GM19463 (cell line): ENCODE measurements around the gene USO1.
A peak's percentile ranks its signal among the peaks of the same experiment; 100 is the strongest.
"Not testable (repeated sequence)": the region's sequence is repeated elsewhere in the genome, so short reads cannot be mapped to it uniquely, and the experiment has no call there.

ENCODE experiments used
- ATAC-seq: cut with Tn5 transposase; IDR thresholded peaks from one replicate; pipeline ENCODE4 v1.9.1; 2021; ENCODE audit warnings: mild to moderate bottlenecking, moderate library complexity; ENCODE audit not compliant: unreplicated experiment

USO1 gene

DNA sequence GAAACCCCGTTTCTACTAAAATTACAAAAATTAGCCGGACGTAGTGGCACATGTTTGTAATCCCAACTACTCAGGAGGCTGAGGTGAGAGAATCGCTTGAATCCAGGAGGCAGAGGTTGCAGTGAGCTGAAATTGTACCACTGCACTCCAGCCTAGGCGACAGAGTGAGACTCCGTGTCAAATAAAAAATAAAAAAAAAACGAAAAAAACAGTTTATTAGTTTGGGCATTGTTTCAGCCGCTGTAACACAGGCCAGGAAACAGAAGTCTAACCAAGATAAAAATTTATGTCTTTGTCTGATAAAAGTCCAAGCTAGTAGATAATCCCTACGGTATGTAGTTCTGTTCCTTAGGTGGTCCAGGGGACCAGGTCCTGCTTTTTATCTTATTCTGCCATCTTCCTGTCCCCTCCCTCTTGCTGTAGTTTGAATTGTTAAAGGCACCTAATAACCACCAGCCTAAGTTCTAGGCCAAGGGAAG lies 21.4 kb downstream of the USO1 start:
- no peak for ATAC-seq

DNA sequence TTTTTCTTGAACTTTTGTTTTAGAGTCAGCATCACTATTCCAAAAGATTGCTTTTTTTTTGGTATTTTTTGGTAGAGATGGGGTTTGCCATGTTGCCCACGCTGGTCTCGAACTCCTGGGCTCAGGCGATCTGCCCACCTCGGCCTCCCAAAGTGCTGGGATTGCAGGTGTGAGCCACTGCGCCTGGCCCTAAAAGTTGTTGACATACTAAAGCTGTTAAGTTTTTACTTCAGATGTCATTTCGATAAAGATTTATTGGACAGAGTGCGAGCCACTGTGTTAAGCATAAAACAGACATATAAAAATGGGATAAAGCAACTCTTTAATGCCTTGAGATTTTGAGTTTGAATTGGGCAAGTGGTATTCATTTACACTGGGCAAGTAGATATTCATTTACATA lies 28.3 kb downstream of the USO1 start:
- ATAC-seq: no peak

DNA sequence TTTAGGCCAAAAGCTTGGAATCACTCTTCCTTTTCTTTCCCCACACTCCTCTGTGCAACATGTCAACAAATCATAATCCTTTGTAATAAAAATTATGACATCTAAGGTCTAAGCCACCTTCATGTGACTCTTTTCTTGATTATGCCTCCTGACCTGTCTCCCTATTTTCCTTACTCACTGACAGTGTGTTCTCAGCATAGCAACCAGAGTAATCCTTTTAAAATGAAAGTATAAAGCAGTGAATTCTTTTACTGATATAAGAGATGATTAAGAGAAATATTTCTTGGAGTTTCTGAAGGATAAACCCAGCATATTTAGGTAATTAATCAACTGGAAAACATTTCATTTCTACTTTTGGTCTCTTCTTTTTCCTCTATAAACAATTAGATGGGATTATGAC lies 44.7 kb downstream of the USO1 start:
- ATAC-seq: no peak

DNA sequence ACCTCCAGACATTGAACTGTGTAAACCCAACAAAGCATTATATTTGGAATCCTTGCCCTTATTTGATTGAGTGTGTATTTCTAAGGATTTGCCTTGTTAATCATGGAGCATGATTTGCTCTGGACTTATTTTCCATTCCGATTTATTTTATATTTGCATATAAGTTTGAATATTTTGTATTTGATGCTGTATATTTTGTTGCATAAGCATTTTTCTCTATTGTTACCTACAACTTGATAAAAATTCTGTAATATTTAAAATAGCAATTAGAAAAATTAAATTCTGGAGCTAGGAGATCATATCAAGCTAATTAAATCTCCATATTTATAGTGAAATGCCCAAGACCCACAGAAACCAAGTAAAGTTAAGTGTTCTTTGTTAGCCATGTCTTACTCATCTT lies 47.2 kb downstream of the USO1 start:
- ATAC-seq: no peak

DNA sequence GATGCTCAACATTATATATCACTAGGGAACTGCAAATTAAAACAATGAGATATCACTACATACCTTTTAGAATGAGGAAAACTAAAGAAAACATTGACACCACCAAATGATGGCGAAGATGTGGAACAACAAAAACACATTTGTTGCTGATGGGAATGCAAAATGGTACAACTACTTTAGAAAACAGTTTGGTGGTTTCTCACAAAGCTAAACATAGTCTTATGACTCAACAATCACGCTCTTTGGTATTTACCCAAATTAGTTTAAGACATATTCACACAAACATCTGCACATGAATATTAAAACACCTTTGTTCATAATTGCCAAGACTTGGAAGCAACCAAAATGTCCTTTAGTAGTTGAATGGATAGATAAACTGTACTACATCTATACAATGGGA lies 53.2 kb downstream of the USO1 start:
- ATAC-seq: no peak

DNA sequence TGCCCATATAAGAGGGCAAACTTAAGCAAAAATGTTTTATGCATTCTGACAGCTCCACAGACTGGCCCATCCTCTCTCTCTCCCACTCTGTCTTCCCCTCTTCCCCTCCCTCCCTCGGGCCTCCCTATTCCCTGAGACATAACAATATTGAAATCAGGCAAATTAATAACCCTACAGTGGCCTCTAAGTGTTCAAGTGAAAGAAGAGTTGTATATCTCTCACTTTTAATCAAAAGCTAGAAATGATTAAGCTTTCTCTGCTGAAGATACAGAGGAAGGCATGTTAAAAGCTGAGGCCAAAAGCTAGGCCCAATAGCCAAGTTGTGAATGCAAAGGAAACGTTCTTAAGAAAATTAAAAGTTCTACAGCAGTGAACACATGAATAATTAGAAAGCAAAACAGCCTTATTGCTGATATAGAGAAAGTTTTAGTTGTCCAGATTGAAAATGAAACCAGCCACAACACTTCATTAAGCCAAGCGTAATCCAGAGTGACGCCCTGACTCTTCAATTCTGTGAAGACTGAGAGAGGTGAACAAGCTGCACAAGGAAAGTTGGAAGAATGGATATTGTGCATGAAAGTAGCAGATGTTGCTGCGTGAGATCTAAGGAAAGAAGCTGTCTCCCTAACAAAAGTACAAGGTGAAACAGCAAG lies 54.9 kb downstream of the USO1 start:
- peak; percentile 50 for ATAC-seq

DNA sequence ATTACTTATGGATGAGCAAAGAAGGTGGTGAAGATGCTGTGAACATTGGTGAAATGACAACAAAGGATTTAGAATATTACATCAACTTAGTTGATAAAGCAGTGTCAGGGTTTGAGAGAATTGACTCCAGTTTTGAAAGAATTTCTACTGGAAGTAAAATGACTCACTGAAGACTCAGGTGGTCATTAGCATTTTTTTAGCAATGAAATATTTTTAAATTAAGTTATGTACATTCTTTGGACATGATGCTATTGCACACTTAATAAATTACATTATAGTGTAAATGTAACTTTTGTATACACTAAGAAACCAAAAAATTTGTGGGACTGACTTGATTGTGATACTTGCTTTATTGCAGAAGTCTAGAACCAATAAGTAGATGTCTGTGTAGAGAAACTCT lies 56.9 kb downstream of the USO1 start:
- no peak for ATAC-seq

DNA sequence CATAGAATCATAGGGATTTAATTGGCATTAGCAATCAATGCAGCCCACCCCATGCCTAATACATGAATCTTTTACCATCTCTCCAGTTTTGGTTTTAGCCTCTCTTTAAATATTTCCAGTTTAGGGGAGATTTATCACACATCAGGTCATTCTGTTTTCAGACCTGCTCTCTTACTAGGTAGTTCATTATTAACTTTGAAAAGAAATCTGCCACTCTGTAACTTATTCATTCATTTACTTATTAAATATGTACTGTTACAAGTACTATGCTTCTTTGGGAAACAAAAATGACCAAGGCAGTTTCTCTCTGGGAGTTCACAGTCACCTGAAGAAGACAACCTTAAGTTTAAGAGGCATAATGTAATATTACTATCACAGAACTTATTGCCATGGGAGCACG lies 62.1 kb downstream of the USO1 start:
- ATAC-seq: peak; percentile 69

DNA sequence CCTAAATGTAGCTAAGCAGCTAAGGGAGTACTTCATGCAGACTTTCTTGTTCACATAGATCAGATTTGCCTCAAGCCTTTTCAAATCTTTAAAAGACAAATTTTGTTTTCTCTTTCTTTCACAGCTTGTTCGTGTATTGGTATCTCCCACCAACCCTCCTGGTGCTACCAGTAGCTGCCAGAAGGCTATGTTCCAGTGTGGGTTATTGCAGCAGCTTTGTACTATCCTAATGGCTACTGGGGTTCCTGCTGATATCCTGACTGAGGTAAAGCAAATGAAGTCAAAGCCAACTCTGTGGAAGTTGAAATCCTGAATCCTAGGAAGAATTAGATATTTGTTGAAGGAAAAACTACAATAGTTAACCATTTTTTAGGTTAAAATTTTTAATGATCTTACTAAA lies 62.6 kb downstream of the USO1 start:
- peak; percentile 33 for ATAC-seq

DNA sequence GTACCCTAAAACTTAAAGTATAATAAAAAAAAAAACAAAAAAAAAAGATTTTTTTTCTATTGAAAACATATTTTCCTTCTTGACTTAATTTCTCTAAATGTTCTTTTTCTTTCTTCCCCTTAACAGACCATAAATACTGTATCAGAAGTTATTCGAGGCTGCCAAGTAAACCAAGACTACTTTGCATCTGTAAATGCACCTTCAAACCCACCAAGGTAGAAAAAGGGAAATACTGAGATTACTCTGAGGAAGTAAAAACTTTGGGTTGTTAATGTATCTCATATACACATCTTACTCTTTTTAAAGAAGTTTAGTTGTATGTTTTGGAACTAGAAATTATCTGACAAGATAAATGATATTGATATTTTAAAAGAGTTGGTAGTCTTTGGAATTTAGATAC lies 65.6 kb downstream of the USO1 start:
- no peak for ATAC-seq

DNA sequence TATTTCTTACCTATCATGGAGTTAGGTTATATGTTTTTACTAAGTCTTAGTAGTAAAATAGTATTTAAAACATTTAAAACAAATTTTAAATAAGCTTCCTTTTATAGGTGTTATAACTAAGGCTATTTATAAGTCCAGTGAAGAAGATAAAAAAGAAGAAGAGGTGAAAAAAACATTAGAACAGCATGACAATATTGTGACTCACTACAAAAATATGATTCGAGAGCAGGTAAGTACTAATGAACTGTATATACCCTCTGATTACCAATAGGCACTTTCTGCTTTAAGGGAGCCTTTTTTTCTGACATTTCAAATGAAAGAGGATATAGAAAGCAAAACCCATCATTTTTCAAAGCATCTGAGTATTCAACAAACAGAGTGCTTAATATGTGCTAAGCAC lies 76.6 kb downstream of the USO1 start:
- no peak for ATAC-seq

DNA sequence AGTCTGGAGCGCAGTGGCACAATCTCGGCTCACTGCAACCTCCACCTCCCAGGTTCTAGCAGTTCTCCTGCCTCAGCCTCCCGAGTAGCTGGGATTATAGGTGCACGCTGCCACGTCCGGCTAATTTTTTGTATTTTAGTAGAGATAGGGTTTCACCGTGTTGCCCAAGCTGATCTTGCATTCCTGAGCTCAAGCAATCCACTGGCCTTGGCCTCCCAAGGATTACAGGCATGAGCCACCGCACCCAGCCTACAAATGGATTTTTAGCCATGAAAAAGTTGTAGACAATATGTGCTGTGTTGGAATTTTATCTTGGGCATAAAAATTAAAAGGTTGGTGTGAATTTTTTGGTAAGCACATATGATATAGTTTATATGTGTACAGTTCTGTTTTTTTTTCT lies 81.7 kb downstream of the USO1 start:
- not testable (repeated sequence) for ATAC-seq

DNA sequence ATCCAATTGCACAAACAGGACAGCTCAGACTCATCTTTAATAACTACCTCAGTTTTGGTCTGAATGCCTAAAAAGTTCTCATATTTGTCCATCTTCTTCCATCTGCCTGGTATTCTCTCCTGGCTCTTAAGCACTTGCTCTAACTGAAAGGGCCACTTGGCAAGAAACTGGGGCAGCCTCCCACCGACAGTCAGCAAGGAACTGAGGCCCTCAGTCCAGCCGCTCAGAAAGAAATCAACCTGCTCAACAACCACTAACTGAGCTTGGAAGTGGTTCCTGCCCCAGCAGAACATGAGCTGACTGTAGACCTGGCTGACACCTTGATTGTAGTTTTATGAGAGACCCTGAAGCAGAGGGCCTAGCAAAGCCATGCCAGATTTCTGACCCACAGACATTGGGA lies 93.5 kb downstream of the USO1 start:
- no peak for ATAC-seq

DNA sequence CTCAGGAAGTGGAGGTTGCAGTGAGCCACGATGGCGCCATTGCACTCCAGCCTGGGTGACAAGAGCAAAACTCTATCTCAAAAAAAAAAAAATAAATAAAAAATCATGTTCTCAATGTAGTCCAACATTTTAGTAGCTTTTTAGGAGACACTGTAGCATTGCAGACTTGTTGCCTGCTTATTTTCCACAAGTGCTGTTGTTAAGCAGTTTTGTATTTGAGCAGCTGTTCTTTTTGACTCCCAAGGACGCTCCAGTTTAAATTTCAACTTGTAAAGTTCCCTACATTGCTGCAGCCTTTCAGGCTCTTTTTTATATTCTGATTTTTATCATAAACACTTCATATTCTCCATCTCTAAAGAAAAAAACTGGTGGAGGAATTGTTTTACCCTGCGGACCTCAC lies 94.7 kb downstream of the USO1 start:
- ATAC-seq: no peak

DNA sequence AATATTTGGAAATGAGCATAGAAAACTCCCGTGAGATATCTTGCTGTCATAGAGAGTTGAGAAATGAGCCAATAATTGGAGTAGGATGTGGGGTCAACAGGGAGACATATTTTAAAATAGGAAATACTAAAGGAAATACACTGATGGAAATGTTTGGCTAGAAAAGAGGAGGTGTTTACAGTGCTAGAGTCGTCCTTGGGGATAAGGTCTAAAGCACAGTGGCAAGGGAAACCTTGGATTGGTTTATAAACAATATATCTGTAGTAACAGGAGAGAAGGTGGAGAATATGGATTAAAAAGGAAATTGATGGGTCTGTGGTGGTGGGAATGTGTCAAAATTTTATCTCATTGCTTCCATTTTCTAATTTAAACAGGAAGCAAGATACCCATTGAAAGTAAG lies 95.8 kb downstream of the USO1 start:
- ATAC-seq: no peak

DNA sequence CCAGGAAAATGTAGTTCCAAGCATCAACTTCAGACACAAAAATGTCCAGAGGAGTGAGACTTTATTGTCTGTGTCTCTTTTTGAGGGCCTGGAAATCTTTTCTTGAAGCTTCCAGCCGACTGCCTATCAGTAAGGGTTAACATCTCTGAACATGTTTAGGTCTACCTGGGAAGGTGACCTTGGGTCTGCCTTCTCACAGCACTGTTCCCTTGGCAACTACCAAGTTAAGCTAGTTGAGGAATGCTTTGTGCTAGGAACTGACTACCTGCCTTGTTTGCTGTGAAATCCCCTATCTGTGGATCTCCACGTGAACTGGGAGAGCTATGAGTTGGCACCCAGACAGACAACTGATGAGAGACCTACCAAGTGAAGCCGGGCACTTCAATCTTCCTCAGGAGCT lies 96.3 kb downstream of the USO1 start:
- ATAC-seq: no peak

DNA sequence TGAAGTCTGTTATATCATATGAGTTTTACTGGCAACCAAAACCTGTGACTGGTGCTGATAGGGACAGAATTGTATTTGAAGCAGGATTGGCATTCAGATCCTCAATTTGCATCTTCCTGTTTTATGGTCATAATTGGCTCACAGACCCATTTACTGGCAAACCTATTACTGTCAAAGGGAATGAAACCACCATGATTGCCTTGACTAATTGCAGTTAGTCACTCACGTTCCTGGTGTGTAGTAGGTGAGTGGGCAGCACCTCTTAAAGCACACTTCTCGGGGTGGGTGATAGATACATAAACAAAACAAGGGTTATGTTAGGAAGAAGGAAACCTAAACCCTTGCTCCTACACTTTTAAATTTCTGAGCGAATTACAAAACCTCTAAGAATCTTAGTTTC lies 96.8 kb downstream of the USO1 start:
- ATAC-seq: no peak

DNA sequence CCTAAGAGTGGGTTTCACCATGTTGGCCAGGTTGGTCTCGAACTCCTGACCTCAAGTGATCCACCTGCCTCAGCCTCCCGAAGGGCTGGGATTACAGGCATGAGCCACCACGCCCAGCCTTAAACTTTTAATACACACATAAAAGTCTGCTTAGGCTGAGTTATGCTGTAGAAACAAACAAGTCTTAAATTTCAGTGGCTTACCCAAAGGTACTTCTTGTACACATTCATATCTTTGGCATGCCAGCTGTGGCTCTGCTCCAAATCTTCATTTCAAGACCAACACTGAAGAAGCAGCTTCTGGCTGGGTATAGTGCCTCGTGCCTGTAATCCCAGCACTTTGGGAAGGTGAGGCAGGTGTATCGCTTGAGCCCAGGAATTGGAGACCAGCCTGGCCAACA lies 97.6 kb downstream of the USO1 start:
- no peak for ATAC-seq

DNA sequence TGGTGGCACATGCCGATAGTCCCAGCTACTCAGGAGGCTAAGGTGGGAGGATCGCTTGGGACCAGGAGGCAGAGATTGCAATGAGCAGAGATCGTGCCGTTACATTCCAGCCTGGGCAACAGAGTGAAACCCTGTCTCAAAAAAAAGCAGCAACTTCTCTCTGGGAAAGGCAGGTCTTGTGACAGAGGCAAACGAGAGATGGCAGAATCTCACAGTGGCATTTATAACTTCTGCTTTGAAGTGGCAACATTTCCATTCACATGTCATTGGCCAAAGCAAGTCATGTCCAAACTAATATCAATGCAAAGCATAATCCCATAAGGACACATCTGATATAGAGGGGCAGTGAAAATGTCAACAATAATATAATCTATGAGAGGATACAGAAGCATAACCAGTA lies 98.0 kb downstream of the USO1 start:
- no peak for ATAC-seq

DNA sequence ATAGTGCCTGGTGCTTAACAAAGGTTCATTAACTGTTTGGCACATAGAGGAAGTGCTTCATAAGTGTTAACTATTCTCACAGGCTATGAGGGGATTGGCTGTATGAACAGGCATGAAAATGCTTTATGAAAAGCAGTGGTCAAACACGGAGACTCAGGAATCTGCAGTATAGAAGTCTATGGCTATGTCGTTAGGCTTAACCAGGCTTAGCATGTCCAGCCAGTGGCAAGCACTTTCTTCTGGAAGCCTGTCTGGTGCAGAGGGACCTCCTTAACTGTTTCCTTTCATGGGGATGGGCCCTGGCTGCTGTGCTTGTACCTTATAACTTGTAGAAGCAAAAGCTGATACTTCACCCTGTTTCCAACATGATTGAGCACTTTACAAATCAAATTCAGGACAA lies 99.4 kb downstream of the USO1 start:
- ATAC-seq: no peak

DNA sequence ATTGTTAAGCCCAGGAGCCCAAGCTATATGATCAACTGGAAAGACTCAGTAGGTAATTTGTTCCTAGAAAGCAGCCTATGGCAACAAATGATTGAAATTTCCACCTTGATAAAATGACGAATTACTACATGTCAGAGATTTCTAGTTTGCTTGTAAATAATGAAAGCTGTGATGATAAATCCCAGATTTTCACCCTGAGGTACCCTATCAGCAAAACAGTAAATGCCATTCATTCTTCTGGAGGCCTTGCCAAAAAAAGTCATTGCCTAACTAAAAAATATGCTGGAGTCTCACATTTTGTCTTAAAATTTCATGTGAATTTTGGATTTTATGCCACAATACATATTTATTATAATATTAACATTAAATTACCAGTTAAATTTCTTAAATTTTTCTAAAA lies 106.5 kb downstream of the USO1 start:
- ATAC-seq: no peak

DNA sequence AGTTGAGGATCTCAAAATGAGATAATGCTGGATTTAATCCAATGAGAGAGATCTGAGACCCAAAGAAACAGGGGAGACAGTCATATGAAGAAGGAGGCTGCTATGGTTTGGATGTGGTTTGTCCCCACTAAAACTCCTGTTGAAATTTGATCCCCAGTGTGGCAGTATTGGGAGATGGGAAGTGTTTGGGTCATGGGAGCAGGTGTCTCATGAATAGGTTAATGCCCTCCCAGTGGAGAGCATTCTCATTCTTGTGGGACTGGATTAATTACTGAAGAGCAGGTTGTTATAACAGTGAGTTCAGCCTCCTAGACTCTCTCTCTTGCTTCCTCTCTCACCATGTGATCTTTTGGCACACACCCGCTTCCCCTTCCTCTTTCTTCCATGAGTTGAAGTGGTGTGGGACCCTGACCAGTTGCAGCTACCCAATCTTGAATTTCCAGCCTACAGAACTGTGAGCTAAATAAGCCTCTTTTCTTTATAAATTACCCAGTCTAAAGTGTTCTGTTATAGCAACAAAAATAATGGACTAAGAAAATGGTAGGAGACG lies 107.6 kb downstream of the USO1 start:
- no peak for ATAC-seq

DNA sequence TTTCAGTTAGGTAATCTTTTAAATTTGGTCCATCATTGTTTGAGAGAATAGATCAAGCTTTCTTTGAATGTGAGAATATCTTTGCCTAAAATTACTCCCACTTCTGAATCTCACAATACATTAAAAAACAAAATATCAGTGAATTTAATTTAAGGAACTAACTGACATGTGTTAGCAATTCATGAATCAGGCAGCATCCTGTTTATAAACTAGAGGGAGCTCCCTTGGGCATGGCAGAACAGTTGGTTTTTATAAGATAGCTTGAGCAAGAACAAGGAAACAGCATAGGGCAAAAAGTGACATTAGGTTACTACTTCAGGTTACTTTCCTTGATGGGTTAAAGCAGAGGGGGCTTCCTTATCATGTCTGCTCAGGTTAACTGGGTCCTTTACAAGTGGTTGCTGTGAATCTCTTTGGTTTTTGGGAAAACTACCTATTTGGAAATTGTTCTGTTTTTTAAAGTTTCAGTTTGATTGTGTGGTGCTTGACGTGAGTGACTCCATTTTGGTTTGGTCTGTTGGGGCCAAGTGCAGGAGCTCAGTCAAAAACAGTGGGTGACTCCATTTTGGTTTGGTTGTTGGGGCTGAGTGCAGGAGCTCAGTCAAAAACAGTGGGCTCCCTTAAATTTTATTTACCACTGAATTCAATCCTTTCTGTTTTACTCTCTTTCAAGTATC lies 109.9 kb downstream of the USO1 start:
- no peak for ATAC-seq
